Esophagus muscularis mucosa (tissue), 4 donors: ENCODE results near the gene ADGRG4. TPM values are rescaled to one million over a fixed set of nuclear protein-coding genes. Genes with fewer than 3 reads are reported as not detected.
"Not testable (repeated sequence)": the region's sequence is repeated elsewhere in the genome, so short reads cannot be mapped to it uniquely, and the experiment has no call there.

Experiments
- DNase-seq: peaks from one replicate; pipeline ENCODE4 v3.0.0-alpha.2; 2017; ENCODE audit errors: extremely low spot score
- H3K27ac ChIP-seq, 4 donors: fragments of 200-600 bp; sonication (generic); replicated peaks in 1 of 4; 1 replicate in 3 of 4; 2 replicates in 1 of 4; pipeline ENCODE4 v1.5.1; 2016 to 2019; ENCODE audit warnings: mild to moderate bottlenecking in 1 of 4
- H3K27me3 ChIP-seq, 4 donors: fragments of 200-600 bp; sonication (generic); one replicate each; pipeline versions ENCODE4 v1.5.1 to v1.6.0; 2016 to 2019
- H3K36me3 ChIP-seq, 4 donors: fragments of 200-600 bp; sonication (generic); one replicate each; pipeline ENCODE4 v1.5.1; 2016 to 2019
- H3K4me1 ChIP-seq, 4 donors: fragments of 200-600 bp; sonication (generic); one replicate each; pipeline ENCODE4 v1.5.1; 2016 to 2019
- H3K4me3 ChIP-seq, 4 donors: fragments of 200-600 bp; sonication (generic); 1 replicate in 2 of 4; 2 replicates in 2 of 4; pipeline ENCODE4 v1.5.1; 2016 to 2019; ENCODE audit warnings: mild to moderate bottlenecking in 4 of 4, moderate library complexity in 1 of 4
- H3K9me3 ChIP-seq, 4 donors: fragments of 200-600 bp; sonication (generic); 1 replicate in 3 of 4; 2 replicates in 1 of 4; pipeline ENCODE4 v1.5.1; 2016 to 2019
- CTCF ChIP-seq, 3 experiments: fragments of 200-600 bp in 2 of 3; fragments of 450-650 bp in 1 of 3; sonication (generic) in 2 of 3; IDR thresholded peaks; one replicate each; pipeline ENCODE4 v1.5.1; 2017 to 2019; ENCODE audit warnings: antibody characterized with exemption in 3 of 3, mild to moderate bottlenecking in 2 of 3, moderate library complexity in 1 of 3
- EP300 ChIP-seq: sonication (generic); formaldehyde crosslinking; IDR thresholded peaks from one replicate; pipeline ENCODE4 v1.6.1; 2017; ENCODE audit warnings: antibody characterized with exemption
- POLR2A ChIP-seq: fragments of 450-650 bp; IDR thresholded peaks from one replicate; pipeline ENCODE4 v1.6.1; 2017; ENCODE audit warnings: antibody characterized with exemption, moderate library complexity, mild to moderate bottlenecking, low read depth
- POLR2AphosphoS5 ChIP-seq, 2 donors: sonication (generic); formaldehyde crosslinking; IDR thresholded peaks; one replicate each; pipeline ENCODE4 v1.6.1; 2017; ENCODE audit warnings: antibody characterized with exemption in 2 of 2
- WGBS: methylation state at CpG from one replicate; pipeline ENCODE4 v1.1.5; 2018; 5-methylcytosine and 5-hydroxymethylcytosine counted together
- intact Hi-C: fragments of 100-400 bp; cut with DNase I; formaldehyde crosslinking; loops from one replicate; pipeline ENCODE4 v1.15.1; 2023
- total RNA-seq, 4 donors: library from RNA; depleted of rRNA; stranded (reverse); fragments of >200 nt; gene quantifications; one replicate each; pipeline versions ENCODE4 v1.1.0 to v1.2.1, GENCODE V29; 2016

ADGRG4 gene, protein sequence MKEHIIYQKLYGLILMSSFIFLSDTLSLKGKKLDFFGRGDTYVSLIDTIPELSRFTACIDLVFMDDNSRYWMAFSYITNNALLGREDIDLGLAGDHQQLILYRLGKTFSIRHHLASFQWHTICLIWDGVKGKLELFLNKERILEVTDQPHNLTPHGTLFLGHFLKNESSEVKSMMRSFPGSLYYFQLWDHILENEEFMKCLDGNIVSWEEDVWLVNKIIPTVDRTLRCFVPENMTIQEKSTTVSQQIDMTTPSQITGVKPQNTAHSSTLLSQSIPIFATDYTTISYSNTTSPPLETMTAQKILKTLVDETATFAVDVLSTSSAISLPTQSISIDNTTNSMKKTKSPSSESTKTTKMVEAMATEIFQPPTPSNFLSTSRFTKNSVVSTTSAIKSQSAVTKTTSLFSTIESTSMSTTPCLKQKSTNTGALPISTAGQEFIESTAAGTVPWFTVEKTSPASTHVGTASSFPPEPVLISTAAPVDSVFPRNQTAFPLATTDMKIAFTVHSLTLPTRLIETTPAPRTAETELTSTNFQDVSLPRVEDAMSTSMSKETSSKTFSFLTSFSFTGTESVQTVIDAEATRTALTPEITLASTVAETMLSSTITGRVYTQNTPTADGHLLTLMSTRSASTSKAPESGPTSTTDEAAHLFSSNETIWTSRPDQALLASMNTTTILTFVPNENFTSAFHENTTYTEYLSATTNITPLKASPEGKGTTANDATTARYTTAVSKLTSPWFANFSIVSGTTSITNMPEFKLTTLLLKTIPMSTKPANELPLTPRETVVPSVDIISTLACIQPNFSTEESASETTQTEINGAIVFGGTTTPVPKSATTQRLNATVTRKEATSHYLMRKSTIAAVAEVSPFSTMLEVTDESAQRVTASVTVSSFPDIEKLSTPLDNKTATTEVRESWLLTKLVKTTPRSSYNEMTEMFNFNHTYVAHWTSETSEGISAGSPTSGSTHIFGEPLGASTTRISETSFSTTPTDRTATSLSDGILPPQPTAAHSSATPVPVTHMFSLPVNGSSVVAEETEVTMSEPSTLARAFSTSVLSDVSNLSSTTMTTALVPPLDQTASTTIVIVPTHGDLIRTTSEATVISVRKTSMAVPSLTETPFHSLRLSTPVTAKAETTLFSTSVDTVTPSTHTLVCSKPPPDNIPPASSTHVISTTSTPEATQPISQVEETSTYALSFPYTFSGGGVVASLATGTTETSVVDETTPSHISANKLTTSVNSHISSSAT (N-terminal part only)
- total RNA-seq = under 1 TPM in 3 of 4 donors, not detected in 1; under 0.01 to 0.17 (median 0.06) TPM

DNA sequence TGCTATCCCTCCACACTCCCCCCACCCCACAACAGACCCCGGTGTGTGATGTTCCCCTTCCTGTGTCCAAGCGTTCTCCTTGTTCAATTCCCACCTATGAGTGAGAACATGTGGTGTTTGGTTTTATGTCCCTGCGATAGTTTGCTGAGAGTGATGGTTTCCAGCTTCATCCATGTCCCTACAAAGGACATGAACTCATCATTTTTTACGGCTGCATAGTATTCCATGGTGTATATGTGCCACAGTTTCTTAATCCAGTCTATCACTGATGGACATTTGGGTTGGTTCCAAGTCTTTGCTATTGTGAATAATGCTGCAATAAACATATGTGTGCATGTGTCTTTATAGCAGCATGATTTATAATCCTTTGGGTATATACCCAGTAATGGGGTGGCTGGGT lies at the start of gene ADGRG4:
TSS of gene ADGRG4 (plus strand) at position 243 of the 400 bp plus-strand sequence. CDS start 7,815 bp downstream, outside the sequence.
- H3K27ac ChIP-seq, intact Hi-C loops, H3K4me1 ChIP-seq, H3K4me3 ChIP-seq, H3K9me3 ChIP-seq, H3K36me3 ChIP-seq, DNase-seq, H3K27me3 ChIP-seq: not testable (repeated sequence)
- WGBS = 92% methylated on average over 4 of the region's 4 CpGs

GRCh38 chrX:136251041-136251991 lies 49.4 kb upstream of the ADGRG4 start, which contains the start of gene MAP7D3:
Gene MAP7D3 (minus strand): TSS chrX:136251400. CDS start chrX:136251358, 42 bp downstream.
- peak within 1 kb of the TSS; percentile 86 to 91 (median 88) for H3K27ac ChIP-seq
- H3K27me3 ChIP-seq = peaks cover 0 to 4% (median 0%) of the 10 kb centered on the region in 4 donors
- intact Hi-C loops = loop anchor here (5.0 kb wide), 1 partner anchor 39 kb away; no protein-coding TSS in a partner anchor
- no peaks in the 10 kb centered on the region for H3K36me3 ChIP-seq
- no peaks in the 10 kb centered on the region for H3K9me3 ChIP-seq
- H3K4me3 ChIP-seq = peak within 1 kb of the TSS; percentile 73 to 85 (median 80)
- WGBS = 40% methylated on average over 9 of the region's 73 CpGs
- TF ChIP-seq POLR2AphosphoS5 (IDR thresholded peaks at IDR 0.05) (peak; percentile 68 to 82), POLR2A (no peak), CTCF (IDR thresholded peaks at IDR 0.05) (no peak), EP300 (no peak)
- DNase-seq = no peak
- peaks cover 0 to 19% (median 10%) of the 10 kb centered on the region in 4 donors for H3K4me1 ChIP-seq

DNA sequence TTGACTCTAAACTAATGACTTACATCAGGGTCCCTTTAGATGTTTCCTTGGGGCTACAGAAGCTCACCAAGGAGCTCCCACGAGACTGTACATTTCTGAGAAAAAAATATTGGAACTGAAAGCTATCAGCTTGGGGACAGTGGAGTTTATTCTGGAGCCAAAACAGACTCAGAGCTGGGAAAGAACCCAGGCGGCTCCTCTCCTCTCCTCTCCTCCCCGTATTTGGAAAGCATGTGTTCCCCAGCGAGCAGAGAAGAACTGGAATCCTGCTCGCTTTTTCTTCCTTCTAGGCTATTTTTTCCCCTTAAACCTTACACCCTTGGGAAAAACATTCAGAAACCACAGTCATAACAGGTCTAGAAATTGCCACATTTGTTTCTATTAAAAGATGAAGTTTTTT lies 45.2 kb upstream of the ADGRG4 start:
- H3K27ac ChIP-seq = peak overlapping the region; percentile 53 to 78 (median 62)
- DNase-seq = no peak
- H3K27me3 ChIP-seq = peaks cover 0 to 4% (median 0%) of the 10 kb centered on the region in 4 donors
- 35% methylated on average over 5 of the region's 5 CpGs for WGBS
- TF ChIP-seq POLR2A (no peak), CTCF (IDR thresholded peaks at IDR 0.05) (no peak)
- H3K4me3 ChIP-seq = peak overlapping the region in 1 of 4 donors; percentile 19
- intact Hi-C loops = no loop called here
- H3K4me1 ChIP-seq = peaks cover 0 to 36% (median 32%) of the 10 kb centered on the region in 4 donors
- no peaks in the 10 kb centered on the region for H3K9me3 ChIP-seq
- no peaks in the 10 kb centered on the region for H3K36me3 ChIP-seq

GRCh38 chrX:136256026-136256425 lies 44.7 kb upstream of the ADGRG4 start:
- no peak for TF ChIP-seq CTCF (IDR thresholded peaks at IDR 0.05)
- no peak for TF ChIP-seq POLR2AphosphoS5 (IDR thresholded peaks at IDR 0.05)
- Histone ChIP-seq H3K4me1 (peaks cover 0 to 41% (median 37%) of the 10 kb centered on the region in 4 donors), H3K9me3 (no peaks in the 10 kb centered on the region), H3K27me3 (peaks cover 0 to 1% (median 0%) of the 10 kb centered on the region in 4 donors), H3K27ac (peak overlapping the region; percentile 53 to 78 (median 62)), H3K4me3 (peak overlapping the region in 1 of 4 donors; percentile 19), H3K36me3 (no peaks in the 10 kb centered on the region)
- no peak for DNase-seq
- WGBS = 32% methylated on average over 7 of the region's 7 CpGs
- intact Hi-C loops = no loop called here
